Liver (tissue), 9 donors: ENCODE measurements around the gene CCDC192. TPM values are rescaled to one million over a fixed set of nuclear protein-coding genes. Genes with fewer than 3 reads are reported as not detected.
"Not testable (repeated sequence)": the region's sequence is repeated elsewhere in the genome, so short reads cannot be mapped to it uniquely, and the experiment has no call there.

Experiments used
- DNase-seq: peaks from one replicate; pipeline ENCODE4 v3.0.0-alpha.2; 2017; ENCODE audit warnings: low spot score
- H3K27ac ChIP-seq, 2 donors: one replicate each; pipeline ENCODE4 v1.7.0; 2013; ENCODE audit warnings: inconsistent platforms in 2 of 2, low read length in 2 of 2, control low read depth in 1 of 2, low read depth in 1 of 2, mild to moderate bottlenecking in 1 of 2
- H3K27me3 ChIP-seq, 4 donors: one replicate each; pipeline versions ENCODE4 v1.6.1 to v1.7.0; 2013; ENCODE audit warnings: low read length in 3 of 4, inconsistent platforms in 1 of 4, mild to moderate bottlenecking in 1 of 4, moderate library complexity in 1 of 4; ENCODE audit not compliant: control insufficient read depth in 4 of 4, insufficient read depth in 4 of 4
- H3K36me3 ChIP-seq, 4 donors: one replicate each; pipeline versions ENCODE4 v1.6.1 to v1.7.0; 2013; ENCODE audit warnings: low read length in 3 of 4, mild to moderate bottlenecking in 3 of 4, low read depth in 1 of 4, moderate library complexity in 1 of 4; ENCODE audit not compliant: control insufficient read depth in 4 of 4, insufficient read depth in 3 of 4
- H3K4me1 ChIP-seq, 4 donors: one replicate each; pipeline versions ENCODE4 v1.6.1 to v1.7.0; 2013; ENCODE audit warnings: low read length in 3 of 4, mild to moderate bottlenecking in 3 of 4, moderate library complexity in 1 of 4; ENCODE audit not compliant: control insufficient read depth in 4 of 4, insufficient read depth in 4 of 4
- H3K4me3 ChIP-seq, 3 donors: one replicate each; pipeline versions ENCODE4 v1.6.1 to v1.7.0; 2013; ENCODE audit warnings: low read length in 3 of 3, control low read depth in 1 of 3, low read depth in 1 of 3, mild to moderate bottlenecking in 1 of 3
- H3K9ac ChIP-seq, 2 donors: one replicate each; pipeline ENCODE4 v1.7.0; 2013; ENCODE audit warnings: low read length in 2 of 2, mild to moderate bottlenecking in 2 of 2, moderate library complexity in 2 of 2, control low read depth in 1 of 2, low read depth in 1 of 2
- H3K9me3 ChIP-seq, 4 donors: one replicate each; pipeline versions ENCODE4 v1.6.1 to v1.7.0; 2013; ENCODE audit warnings: low read length in 3 of 4; ENCODE audit not compliant: control insufficient read depth in 4 of 4
- ATF3 ChIP-seq: IDR thresholded peaks from 2 replicates; pipeline ENCODE4 v1.6.1; 2016; ENCODE audit warnings: antibody characterized with exemption
- CTCF ChIP-seq: fragments of 150-350 bp; IDR thresholded peaks from 2 replicates; pipeline ENCODE4 v1.5.1; 2017; ENCODE audit warnings: improper control_type of control experiment, low read depth, low read length; ENCODE audit not compliant: missing input control
- EGR1 ChIP-seq, 2 donors: IDR thresholded peaks; 2 replicates each; pipeline ENCODE4 v1.6.1; 2016 to 2018; ENCODE audit warnings: antibody characterized with exemption in 2 of 2, low read depth in 2 of 2
- FOXA1 ChIP-seq: IDR thresholded peaks from 2 replicates; pipeline ENCODE4 v1.6.1; 2016; ENCODE audit warnings: antibody characterized with exemption
- FOXA2 ChIP-seq: IDR thresholded peaks from 2 replicates; pipeline ENCODE4 v1.6.1; 2016; ENCODE audit warnings: antibody characterized with exemption
- GABPA ChIP-seq, 2 donors: IDR thresholded peaks in 1 of 2; conservative IDR thresholded peaks in 1 of 2; 2 replicates each; pipeline ENCODE4 v1.6.1; 2016; ENCODE audit warnings: antibody characterized with exemption in 2 of 2, mild to moderate bottlenecking in 1 of 2, moderate library complexity in 1 of 2
- JUND ChIP-seq, 2 donors: IDR thresholded peaks; 2 replicates each; pipeline ENCODE4 v1.6.1; 2016; ENCODE audit warnings: antibody characterized with exemption in 2 of 2
- NR2F2 ChIP-seq: IDR thresholded peaks from 2 replicates; pipeline ENCODE4 v1.6.1; 2016; ENCODE audit warnings: antibody characterized with exemption
- RAD21 ChIP-seq, 2 donors: IDR thresholded peaks; 2 replicates each; pipeline ENCODE4 v1.6.1; 2016; ENCODE audit warnings: antibody characterized with exemption in 2 of 2, mild to moderate bottlenecking in 2 of 2
- REST ChIP-seq: IDR thresholded peaks from 2 replicates; pipeline ENCODE4 v1.6.1; 2016; ENCODE audit warnings: antibody characterized with exemption, mild to moderate bottlenecking
- SP1 ChIP-seq: IDR thresholded peaks from 2 replicates; pipeline ENCODE4 v1.6.1; 2018; ENCODE audit warnings: antibody characterized with exemption, mild to moderate bottlenecking
- TAF1 ChIP-seq: conservative IDR thresholded peaks from 2 replicates; pipeline ENCODE4 v1.6.1; 2016; ENCODE audit warnings: antibody characterized with exemption, mild to moderate bottlenecking
- YY1 ChIP-seq: IDR thresholded peaks from 2 replicates; pipeline ENCODE4 v1.6.1; 2016; ENCODE audit warnings: antibody characterized with exemption, mild to moderate bottlenecking
- ZBTB33 ChIP-seq: IDR thresholded peaks from 2 replicates; pipeline ENCODE4 v1.6.1; 2016; ENCODE audit warnings: antibody characterized with exemption
- WGBS: extraction: QIAGEN DNeasy Blood & Tissue Kit; methylation state at CpG from one replicate; pipeline ENCODE4 v1.1.7; 2013; 5-methylcytosine and 5-hydroxymethylcytosine counted together
- polyA plus RNA-seq, 2 donors: library from polyadenylated mRNA; stranded (reverse) in 1 of 2; unstranded in 1 of 2; fragments of 200-250 nt in 1 of 2; fragments of >200 nt in 1 of 2; fragmentation: Nextera tagmentation in 1 of 2; extraction: Ambion mirVana in 1 of 2; gene quantifications; one replicate each; pipeline versions ENCODE4 v1.2.1 to v1.2.3, GENCODE V29; 2013 to 2015
- total RNA-seq, 2 donors: library from RNA; depleted of rRNA; stranded (reverse); fragments of >200 nt; gene quantifications; one replicate each; pipeline ENCODE4 v1.2.3, GENCODE V29; 2014
- donor health status: healthy.
- donor health status: healthy.
- donor health status: healthy.
- donor health status: healthy.
- donor health status: healthy.

CCDC192 gene
- total and polyA plus RNA-seq, 4 donors: not detected

- H3K27ac ChIP-seq: no peak overlapping the region
- no peak for TF ChIP-seq JUND (IDR thresholded peaks at IDR 0.05)
- DNase-seq: no peak
- H3K9ac ChIP-seq: no peak overlapping the region
- no peaks in the 10 kb centered on the region for H3K9me3 ChIP-seq
- H3K4me3 ChIP-seq: no peak overlapping the region
- WGBS: 60% methylated on average over 6 of the region's 6 CpGs
- no peaks in the 10 kb centered on the region for H3K27me3 ChIP-seq
- no peaks in the 10 kb centered on the region for H3K4me1 ChIP-seq
- H3K36me3 ChIP-seq: no peaks in the 10 kb centered on the region
Observed at GRCh38 chr5:127785098-127785927, 82.1 kb downstream of the CCDC192 start.

GRCh38 chr5:127791439-127791838, 88.2 kb downstream of the CCDC192 start:
- WGBS: 84% methylated on average over 1 of the region's 1 CpG
- no peak for DNase-seq
- Histone ChIP-seq H3K36me3 (no peaks in the 10 kb centered on the region), H3K9me3 (peaks cover 0 to 9% (median 5%) of the 10 kb centered on the region in 4 donors), H3K4me1 (no peaks in the 10 kb centered on the region), H3K9ac (no peak overlapping the region), H3K27me3 (no peaks in the 10 kb centered on the region), H3K4me3 (no peak overlapping the region), H3K27ac (no peak overlapping the region)
- TF ChIP-seq FOXA1 (no peak), ATF3 (no peak), YY1 (no peak), ZBTB33 (no peak), EGR1 (IDR thresholded peaks at IDR 0.05; ENCODE audit: low read depth in 2 of 2) (no peak), JUND (IDR thresholded peaks at IDR 0.05) (no peak), REST (no peak), FOXA2 (no peak), TAF1 (no peak), GABPA (IDR thresholded peaks at IDR 0.05 in 1 of 2, conservative IDR thresholded peaks at IDR 0.05 in 1 of 2) (no peak), SP1 (no peak), NR2F2 (no peak), CTCF (no peak), RAD21 (IDR thresholded peaks at IDR 0.05) (no peak)

- not testable (repeated sequence) for H3K4me1 ChIP-seq, H3K27ac ChIP-seq, H3K4me3 ChIP-seq, H3K9ac ChIP-seq, DNase-seq, H3K36me3 ChIP-seq, H3K27me3 ChIP-seq, H3K9me3 ChIP-seq
- WGBS: 79% methylated on average over 2 of the region's 2 CpGs
Observed at GRCh38 chr5:127791908-127792307, 88.7 kb downstream of the CCDC192 start.
